HG03139 (cell line): ENCODE measurements around the gene DLST.
A peak's percentile ranks its signal among the peaks of the same experiment; 100 is the strongest.
"Not testable (repeated sequence)": the region's sequence is repeated elsewhere in the genome, so short reads cannot be mapped to it uniquely, and the experiment has no call there.

Source experiments
- ATAC-seq: cut with Tn5 transposase; IDR thresholded peaks from one replicate; pipeline ENCODE4 v1.9.1; 2021; ENCODE audit not compliant: unreplicated experiment

The DLST gene

DNA sequence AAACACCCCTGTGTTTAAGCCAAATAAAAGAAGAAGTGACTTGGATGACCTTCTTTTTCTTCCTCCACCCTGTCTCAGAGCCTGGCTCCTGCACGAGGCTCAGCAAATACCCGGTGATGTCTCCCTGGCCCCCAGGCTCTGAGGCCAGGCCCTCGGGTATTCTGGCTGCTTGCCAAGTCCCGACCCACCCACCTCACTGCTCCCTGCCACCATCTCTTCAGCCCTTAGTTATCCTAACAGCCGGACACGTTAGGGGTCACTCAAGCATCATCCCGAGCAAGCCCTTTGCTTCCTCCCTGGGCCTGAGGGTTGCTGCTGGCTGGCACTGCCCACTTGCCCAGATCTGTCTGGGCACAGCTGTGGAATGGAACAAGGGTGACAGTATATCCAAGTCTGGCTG lies 34.1 kb downstream of the DLST start:
- ATAC-seq = no peak

DNA sequence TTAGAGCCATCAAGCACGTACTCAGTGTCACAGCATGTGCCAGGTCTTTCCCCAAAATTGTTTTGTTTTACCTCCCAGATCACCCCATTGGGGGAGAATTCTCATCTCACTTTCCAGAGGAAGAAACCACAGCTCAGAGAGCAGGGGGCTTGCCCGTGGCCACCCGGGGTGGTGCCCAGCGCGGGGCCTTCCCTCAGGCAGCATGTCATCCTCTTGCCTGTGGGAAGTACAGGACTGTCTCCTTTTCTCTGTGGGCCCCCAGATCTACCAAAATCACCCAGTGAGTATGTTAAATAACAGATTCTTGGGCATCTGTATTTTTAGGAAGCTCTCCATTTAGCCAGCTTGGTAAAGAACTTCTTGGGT lies 35.4 kb downstream of the DLST start:
- no peak for ATAC-seq

DNA sequence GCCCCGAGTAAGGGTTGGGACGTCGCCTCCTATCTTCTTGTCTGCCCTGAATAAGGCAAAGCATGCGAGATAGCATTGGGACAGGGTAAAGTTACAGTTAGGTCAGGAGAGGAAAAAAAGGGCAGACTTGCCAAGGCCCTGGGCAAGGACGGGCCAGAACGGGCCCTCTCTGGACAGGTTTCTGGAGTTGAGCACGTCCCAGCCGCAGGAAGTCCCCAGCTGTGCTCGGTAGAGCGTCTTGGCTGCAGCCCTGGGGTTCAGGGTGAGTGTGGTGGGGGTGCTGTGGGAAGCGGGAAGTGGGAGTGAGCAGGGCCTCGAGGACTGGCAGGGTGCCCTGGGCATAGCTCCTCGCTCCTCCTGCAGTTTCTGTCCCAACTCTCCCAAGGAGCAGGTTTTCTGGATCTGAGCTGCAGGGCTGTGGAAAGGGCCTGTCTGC lies 35.9 kb downstream of the DLST start:
- ATAC-seq = no peak

DNA sequence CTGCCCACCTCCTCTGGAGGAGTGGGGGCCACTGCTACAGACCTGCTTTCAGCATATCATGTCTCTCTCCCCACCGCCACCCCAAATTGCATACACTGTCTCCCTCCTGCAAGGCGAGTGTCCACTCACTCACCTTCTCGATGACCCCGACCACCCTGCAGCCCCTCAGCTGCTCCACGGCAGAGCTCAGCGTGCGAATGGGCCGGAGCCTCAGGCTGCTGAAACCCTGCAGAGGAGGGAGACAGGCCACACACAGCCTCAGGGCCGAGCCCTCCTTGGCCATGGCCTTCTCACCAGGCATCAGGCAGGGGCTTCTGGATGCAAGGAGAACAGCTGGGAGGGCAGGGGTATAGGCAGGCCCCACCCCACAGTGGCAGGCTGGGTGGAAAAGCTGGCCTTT lies 36.7 kb downstream of the DLST start:
- ATAC-seq = no peak

DNA sequence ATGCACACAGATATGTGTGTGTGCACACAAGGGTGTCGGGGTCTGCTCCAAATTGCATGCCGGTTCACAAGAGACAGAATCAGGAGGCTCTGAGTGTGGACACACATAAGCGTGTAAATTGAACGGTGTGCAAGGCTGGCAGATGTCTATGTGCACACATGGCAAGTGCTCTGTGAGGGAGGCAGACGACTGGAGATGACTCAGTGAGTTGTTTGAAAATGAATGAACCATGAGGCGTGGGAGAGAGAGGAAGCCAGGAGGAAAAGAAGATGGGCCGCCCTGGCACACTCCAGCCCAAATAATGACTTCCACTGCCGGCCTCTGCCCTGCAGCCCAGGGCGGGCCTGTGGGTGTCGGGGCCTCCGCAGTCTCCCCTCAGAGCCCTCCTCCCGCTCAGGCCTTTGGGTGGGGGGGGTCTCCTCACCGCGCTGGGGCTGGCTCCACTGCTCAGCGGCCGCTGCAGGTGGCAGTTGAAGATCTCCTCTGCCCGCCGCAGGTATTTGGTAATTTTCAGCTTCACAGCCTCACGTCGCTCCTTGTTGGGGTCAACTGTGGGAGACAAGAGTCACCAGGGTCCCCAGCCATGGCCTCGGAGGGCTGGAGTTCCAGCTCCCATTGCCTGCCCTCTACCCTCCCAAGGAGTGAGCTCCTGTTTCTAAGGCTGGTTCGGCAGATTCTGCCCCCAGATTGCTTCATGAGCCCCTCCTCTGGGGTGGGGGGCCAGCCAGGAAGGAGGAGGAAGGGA lies 37.9 kb downstream of the DLST start:
- no peak for ATAC-seq

DNA sequence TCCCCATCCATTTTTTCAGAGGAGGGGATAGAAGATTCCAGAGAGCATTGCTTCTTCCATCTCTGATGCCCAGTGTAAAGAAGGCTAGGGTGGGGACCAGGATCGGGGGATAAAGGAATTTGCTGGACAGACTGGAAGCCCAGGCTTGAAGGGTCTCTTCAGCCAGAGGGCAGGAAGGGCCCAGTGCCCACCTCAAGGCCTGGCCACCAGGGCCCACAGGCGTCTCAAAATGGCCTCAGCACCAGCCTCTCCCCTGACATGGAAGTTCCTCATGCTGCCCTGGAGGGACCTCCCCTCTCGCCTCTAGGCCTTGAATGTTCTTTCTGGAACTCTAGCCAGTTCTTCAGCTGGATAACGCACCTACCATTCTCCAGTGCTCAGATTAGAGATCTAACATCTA lies 38.6 kb downstream of the DLST start:
- no peak for ATAC-seq

DNA sequence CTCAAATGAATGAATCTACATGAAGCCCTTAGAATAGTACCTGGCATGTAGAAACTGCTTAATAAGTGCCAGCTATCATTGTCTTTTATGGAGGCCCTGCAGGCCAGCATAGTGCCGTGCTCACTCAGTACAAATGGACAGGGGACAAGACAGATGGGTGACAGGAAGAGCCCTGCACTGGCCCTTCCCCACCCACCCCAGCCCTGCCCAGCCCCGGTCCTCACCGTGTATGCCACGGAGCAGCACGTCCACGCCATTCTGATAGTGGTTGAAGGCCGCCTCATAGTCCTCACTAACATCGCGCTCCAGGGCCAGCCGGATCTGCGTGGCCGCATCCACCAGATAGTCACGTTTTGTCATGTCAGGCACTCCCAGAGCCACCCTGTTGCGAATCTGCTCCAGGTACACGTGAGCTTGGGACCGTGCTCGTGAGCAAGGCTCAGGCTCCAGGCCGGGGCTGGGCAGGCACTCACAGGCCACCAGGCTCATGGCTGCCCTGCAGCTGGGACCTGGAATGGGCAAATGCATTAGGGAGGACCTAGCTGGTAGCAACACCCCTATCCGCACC lies 39.4 kb downstream of the DLST start:
- no peak for ATAC-seq

DNA sequence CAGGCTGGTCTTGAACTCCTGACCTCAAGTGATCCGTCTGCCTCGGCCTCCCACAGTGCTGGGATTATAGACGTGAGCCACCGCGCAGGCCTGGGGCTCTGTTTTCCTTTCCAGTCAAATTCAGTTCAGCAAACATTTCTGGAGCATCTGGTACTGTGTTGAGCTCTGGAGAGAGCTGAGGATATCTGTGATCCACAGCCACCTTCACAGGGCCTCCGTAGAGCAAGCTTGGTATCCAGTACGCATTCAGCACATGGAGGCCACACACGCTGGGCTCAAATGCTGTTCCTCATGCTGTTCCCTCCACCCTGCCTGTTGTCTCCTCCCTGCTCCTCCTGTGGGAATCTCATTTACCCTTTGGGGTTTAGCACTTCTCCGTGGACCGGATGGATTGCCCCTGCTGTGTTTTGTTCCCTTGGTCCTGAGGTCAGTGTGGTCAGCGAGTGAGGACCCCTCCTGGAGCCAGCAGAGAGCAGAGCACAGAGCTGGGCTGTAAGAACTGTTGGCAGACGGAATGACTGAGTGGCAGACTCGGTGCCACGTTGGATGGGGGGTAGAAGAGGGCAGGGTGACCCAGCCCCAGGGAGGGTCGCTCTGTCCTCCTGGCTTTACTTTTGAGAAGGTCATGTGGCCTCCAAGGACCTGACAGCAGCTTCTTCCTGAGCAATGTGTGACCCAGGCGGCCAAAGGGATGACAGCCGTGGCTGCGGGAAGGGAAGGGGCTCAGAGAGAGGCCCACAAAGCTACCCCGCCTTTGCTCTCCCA lies 40.5 kb downstream of the DLST start:
- ATAC-seq = no peak

DNA sequence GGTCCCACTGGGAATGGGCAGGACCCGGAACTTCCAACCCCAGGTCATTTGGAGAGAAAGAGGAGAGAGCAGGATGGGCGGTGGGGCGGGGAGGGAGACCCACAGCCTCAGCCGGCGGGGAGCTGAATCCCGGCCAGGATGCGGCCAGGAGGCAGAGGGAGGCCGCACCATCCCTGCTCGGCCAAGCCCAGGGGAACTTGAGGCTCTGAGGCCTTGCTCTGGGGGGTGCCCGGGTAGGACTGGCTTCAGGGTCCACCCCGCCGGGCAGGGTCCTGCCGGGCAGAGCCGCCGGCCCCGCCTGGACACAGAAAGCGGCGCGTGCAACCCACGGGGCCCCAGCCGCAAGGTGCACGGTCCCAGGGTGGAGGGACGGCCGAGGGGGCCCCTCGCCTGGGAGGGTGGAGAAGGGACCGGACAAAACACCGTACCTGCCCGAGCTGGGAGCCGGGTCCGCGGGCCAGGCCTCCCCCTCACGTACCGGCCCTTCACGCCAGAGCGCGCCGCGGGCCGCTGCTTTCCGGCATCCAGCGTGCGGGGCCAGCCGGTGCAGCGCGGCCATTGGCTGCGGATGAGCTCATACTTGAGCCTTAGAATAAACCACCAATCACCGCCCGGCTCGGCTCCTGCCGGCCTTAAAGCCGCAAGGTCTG lies 41.2 kb downstream of the DLST start, which contains the start of gene RPS6KL1:
RPS6KL1 (minus strand) TSS at position 509 of the 650 bp plus-strand sequence. CDS start 1,719 bp downstream, outside the sequence.
- ATAC-seq = peak; percentile 69

DNA sequence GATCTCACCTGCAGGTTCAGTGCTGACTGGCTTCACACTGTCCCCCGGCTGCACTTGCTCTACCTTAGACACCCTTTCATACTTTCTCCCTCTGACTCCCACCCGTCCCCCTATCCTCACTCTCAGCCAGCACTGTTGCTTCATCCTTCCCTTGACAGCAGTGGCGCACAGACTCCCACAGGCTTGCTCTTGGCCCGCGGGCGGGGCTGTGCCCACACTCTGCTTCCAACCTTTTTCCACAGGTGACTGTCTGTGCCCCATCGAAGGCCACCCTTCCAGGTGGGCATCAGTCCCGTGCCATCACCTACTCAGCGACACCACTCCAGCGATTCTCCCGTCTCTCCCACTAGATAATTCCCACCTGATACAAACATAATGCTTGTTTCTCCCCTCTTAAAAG lies 42.3 kb downstream of the DLST start:
- ATAC-seq = no peak

DNA sequence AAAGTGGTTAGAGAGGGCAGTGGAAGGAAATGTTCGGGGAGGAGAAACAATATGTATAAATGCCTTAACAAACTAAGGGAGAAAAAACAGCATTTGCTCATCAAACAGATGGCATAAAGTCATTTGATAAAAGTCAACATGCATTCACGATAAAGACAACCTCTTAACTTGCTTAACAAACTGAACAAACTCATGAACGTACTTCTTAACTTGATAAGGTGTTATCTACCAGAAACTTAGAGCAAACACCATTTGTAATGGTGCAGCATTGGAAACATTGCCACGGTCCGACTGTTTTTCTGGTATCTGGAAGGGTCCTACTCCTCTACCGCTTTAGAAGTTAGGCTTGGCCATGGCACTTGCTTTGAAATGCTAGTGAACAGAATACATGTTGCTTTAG lies 45.5 kb downstream of the DLST start:
- no peak for ATAC-seq

DNA sequence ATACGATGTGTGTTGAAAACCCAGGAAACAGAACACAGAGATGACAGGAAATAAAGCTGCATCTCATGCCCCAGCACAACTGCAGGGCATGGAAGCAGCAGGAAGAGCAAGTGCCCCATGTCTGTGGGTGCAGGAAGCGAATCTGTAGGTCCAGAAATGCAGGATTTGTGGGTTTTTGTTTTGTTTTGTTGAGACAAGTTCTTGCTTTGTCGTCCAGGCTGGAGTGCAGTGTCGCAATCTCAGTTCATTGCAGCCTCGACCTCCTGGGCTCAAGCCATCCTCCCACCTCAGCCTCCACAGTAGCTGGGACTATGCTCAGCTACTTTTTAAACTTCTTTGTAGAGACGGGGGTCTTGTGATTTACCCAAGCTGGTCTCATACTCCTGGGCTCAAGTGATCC lies 47.5 kb downstream of the DLST start:
- ATAC-seq = no peak

DNA sequence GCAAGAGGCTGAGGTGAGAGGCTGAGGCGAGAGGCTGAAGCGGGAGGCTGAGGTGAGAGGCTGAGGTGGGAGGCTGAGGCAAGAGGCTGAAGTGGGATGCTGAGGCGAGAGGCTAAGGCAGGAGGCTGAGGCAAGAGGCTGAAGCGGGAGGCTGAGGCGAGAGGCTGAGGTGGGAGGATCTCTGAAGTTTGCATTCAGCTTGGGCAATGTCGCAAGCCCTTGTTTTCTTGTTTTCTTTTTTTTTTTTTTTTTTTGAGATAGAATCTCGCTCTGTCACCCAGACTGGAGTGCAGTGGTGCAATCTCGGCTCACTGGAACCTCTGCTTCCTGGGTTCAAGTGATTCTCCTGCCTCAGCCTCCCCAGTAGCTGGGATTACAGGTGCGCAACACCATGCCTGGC lies 50.0 kb downstream of the DLST start:
- not testable (repeated sequence) for ATAC-seq

DNA sequence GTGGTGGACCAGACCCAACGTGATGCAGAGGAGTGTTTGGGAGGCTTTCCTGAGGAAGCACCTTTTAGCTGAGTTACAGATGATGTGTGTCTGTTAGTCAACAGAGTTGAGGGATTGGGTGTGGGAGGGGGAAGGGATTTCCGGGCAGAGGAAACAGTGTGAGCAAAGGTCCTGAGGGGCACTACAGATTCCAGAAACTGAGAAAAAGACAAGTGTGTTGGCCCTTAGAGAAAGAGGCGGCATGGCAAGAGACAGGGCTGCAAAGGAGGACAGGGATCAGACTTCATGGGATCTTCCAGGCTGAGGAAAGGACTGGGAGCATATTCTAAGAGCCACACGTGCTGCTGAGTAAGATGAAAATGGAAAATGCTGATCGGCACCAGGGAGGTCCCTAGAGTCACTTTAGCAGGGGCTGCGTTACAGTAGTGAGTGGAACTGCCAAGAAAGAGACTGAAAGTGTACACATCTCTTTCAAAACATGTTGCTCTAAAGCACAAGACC lies 50.7 kb downstream of the DLST start:
- no peak for ATAC-seq

DNA sequence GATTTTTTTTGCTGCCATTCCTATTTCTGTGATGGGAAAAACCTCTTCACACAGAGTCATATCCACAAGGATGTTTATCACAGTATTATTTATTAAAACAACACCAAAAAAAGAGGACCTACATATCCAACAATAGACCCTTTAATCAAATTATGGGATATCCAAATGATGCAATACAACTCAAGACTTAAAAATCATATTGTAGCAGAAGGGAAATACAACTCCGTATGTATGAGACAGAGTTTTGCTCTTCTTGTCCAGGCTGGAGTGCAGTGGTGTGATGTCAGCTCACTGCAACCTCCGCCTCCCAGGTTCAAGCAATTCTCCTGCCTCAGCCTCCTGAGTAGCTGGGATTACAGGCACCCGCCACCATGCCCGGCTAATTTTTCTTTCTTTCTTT lies 51.2 kb downstream of the DLST start:
- ATAC-seq = not testable (repeated sequence)

DNA sequence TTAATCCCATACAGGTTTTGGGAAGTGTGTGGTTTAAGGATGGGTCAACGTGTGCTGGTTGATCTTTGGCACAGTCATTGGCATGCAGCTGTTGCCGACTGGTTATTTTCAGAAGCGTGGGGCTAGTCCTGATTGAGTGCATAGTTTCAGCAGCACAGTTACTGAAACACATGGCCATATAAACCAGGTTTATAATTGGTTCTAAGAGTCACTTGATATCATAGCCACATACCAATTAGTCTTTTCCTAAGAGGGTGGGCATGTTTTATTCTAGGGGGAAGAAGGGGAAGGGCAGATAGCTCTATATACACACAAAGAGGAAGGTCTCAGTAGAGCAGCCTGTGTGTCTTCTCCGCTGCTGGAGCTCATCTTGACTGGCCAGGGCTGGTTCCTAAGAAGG lies 52.3 kb downstream of the DLST start:
- ATAC-seq = no peak

DNA sequence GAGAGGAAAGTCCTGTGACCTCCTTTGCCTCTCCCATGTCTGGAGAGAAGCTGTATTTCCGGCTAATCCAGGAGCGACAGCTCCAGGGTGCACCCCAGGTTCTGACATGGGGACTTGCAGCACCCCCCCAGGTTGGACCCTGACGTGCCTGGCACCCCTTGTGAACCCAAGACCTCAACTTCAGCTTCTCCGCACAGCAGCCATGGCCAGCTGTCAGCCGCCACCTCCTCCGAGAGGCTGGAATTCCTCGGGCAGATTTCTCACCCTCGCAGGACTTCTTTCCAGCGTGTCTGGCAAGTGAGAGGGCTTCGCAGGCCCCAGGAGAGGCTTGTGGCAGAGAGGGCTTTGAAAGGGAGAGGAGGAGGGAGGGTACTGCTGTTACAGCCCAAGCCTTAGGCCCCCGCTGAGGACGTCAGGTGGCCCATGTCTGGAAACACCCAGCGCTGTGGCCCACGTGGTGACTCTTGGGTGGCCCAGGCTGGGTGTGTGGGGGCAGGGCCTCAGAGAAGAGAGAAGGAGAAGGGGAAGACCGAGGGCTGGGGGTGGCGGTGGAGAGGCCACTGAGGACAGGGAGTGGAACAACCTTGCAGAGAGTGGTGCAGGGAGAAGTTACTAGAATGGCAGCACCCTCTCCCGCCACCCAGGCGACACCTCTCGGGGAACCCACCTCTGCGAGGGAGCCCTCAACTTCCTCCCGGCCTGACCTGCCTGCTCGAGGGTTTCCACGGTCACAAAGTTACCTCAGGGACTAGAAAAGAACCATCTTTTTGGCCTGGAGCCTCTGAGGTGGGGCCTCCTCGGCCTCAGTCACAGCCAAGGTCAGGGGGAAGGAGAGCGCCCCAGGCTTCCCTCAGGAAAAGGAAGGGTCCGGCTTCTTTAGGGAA lies 53.0 kb downstream of the DLST start:
- no peak for ATAC-seq

DNA sequence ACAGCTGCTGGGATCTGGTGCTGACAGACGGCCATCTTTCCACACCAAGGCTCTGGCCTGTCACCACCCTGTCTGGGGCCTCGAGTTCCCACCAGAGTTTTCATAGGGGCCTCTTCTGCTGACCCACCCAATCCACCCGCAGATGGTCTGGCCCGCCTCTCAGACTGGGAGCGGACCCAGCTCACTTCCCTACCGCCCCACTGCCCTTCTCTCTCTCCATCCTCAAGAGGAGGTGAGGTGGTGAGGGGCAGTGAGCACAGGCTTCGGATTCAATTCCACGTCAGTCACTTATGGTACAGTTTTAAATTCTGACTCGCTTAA lies 53.6 kb downstream of the DLST start:
- no peak for ATAC-seq

DNA sequence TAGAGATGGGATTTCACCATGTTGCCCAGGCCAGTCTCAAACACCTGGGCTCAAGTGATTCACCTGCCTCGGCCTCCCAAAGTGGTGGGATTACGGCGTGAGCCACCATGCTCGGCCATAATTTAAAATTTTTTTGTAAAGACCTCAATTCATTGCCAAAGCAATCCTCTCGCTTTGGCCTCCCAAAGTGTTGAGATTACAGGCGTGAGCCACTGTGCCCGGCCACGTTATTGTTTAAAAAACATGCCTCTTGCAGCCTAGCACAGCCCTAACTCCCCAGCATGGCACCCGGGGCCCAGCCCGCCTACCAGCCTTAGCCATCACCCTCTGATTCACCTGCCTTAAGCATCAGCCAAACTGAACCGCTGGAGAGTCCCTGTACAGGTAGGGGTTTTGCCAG lies 54.4 kb downstream of the DLST start:
- no peak for ATAC-seq

DNA sequence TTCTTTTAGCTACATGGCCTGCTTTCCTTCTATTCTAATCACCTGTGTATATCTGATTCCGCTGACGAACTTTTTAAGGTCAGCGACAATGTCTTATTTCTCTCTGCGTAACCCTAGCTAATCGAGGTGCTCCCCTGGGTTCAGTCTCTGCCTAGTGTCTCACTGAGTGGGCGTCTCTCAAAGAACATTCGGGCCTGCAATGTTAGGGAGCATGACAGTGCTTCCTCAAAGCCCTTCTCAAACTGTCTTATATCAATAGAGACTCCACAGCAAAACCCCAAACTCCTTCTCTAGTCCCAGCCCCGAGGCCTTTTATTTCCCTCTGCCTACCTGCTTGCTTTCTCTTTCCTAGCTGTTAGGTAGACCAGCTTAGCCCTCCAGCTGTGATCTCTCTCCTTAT lies 55.0 kb downstream of the DLST start:
- ATAC-seq = no peak

DNA sequence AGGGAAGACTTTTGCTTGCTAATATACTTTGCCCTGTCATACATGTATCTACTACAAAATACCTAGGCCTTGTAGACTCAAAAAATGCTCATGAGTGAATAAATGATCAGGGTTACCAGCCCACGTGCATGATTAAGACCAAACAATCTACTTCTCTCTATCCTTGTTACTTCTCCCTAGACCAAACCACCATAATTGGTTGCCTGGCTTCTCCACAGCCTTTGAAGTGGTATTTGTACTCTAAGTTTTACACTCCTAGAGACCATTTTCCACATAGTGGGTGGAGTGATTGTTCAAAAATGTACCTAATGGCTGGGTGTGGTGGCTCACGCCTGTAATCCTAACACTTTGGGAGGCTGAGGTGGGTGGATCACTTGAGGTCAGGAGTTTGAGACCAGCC lies 55.5 kb downstream of the DLST start:
- ATAC-seq = no peak
